ENCODE measurements around the gene ZNF318.

GRCh38 chr6:43396408-43397149 lies 27.1 kb upstream of the ZNF318 start:
- TF ChIP-seq CTCF (IDR thresholded peaks at IDR 0.05; ENCODE audit: insufficient read depth, low read length, poor library complexity, severe bottlenecking) (no peak), EZH2phosphoT487 (conservative IDR thresholded peaks at IDR 0.05; ENCODE audit: low read length) (no peak)
